ENCODE results near the gene MROH7. TPM values are rescaled to one million over a fixed set of nuclear protein-coding genes. Genes with fewer than 3 reads are reported as not detected.

The MROH7 gene
- total RNA-seq, 1 experiment from 2014 or later = 0.13 TPM

GRCh38 chr1:54743416-54744226, 102.0 kb downstream of the MROH7 start (continued):
- no peak for TF ChIP-seq ZBTB43 (CRISPR knock-in tag; IDR thresholded peaks at IDR 0.05)

GRCh38 chr1:54744696-54745095, 103.1 kb downstream of the MROH7 start:
- Mint-ChIP-seq H3K9me3 (peaks cover 6% of the 10 kb centered on the region), H3K27me3 (ENCODE audit: low read depth) (no peaks in the 10 kb centered on the region; the same call in 1 of the 2 replicates), H3K27ac (no peak overlapping the region), H3K4me3 (no peak overlapping the region), H3K4me1 (no peaks in the 10 kb centered on the region), H3K36me3 (peaks cover 21% of the 10 kb centered on the region)
- POLR2A ChIA-PET = no interaction called here
- CTCF ChIA-PET = no interaction called here
- DNase-seq (ENCODE audit: low spot score) (no peak), ATAC-seq (no peak)
- TF ChIP-seq ATF2 (CRISPR knock-in tag; IDR thresholded peaks at IDR 0.05; ENCODE audit: borderline replicate concordance, low read depth) = no peak
- TF ChIP-seq FOXK1 (CRISPR knock-in tag; IDR thresholded peaks at IDR 0.05) = no peak
- no peak for TF ChIP-seq JAZF1 (CRISPR knock-in tag; IDR thresholded peaks at IDR 0.05)
- TF ChIP-seq SOX15 (CRISPR knock-in tag; IDR thresholded peaks at IDR 0.05) = no peak
- TF ChIP-seq ATF1 (CRISPR knock-in tag; IDR thresholded peaks at IDR 0.05) = no peak
- TF ChIP-seq NR3C1 (CRISPR knock-in tag; conservative IDR thresholded peaks at IDR 0.05; ENCODE audit: low read depth) = no peak
- no peak for TF ChIP-seq HMGA2 (CRISPR knock-in tag; IDR thresholded peaks at IDR 0.05)
- TF ChIP-seq IRF1 (CRISPR knock-in tag; IDR thresholded peaks at IDR 0.05) = no peak
- TF ChIP-seq, protein P1, sequence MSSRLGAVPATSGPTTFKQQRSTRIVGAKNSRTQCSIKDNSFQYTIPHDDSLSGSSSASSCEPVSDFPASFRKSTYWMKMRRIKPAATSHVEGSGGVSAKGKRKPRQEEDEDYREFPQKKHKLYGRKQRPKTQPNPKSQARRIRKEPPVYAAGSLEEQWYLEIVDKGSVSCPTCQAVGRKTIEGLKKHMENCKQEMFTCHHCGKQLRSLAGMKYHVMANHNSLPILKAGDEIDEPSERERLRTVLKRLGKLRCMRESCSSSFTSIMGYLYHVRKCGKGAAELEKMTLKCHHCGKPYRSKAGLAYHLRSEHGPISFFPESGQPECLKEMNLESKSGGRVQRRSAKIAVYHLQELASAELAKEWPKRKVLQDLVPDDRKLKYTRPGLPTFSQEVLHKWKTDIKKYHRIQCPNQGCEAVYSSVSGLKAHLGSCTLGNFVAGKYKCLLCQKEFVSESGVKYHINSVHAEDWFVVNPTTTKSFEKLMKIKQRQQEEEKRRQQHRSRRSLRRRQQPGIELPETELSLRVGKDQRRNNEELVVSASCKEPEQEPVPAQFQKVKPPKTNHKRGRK (CRISPR knock-in tag; IDR thresholded peaks at IDR 0.05; ENCODE audit: borderline replicate concordance) = no peak
- TF ChIP-seq TP53 (CRISPR knock-in tag; IDR thresholded peaks at IDR 0.05) = no peak
- TF ChIP-seq CBFB (CRISPR knock-in tag; IDR thresholded peaks at IDR 0.05; ENCODE audit: low read depth) = no peak
- TF ChIP-seq TEAD1 (CRISPR knock-in tag; IDR thresholded peaks at IDR 0.05) = no peak
- TF ChIP-seq CREB1 (CRISPR knock-in tag; IDR thresholded peaks at IDR 0.05) = no peak
- no peak for TF ChIP-seq SMAD4 (CRISPR knock-in tag; IDR thresholded peaks at IDR 0.05)
- no peak for TF ChIP-seq ZNF317 (CRISPR knock-in tag; IDR thresholded peaks at IDR 0.05; ENCODE audit: borderline replicate concordance, low read depth)
- TF ChIP-seq NFE2L1 (CRISPR knock-in tag; IDR thresholded peaks at IDR 0.05) = no peak
- TF ChIP-seq ZNF425 (CRISPR knock-in tag; conservative IDR thresholded peaks at IDR 0.05) = no peak
- TF ChIP-seq, protein P2, sequence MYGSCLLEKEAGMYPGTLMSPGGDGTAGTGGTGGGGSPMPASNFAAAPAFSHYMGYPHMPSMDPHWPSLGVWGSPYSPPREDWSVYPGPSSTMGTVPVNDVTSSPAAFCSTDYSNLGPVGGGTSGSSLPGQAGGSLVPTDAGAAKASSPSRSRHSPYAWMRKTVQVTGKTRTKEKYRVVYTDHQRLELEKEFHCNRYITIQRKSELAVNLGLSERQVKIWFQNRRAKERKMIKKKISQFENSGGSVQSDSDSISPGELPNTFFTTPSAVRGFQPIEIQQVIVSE (CRISPR knock-in tag; IDR thresholded peaks at IDR 0.05; ENCODE audit: borderline replicate concordance) = no peak
- TF ChIP-seq ZNF219 (CRISPR knock-in tag; IDR thresholded peaks at IDR 0.05; ENCODE audit: borderline replicate concordance) = no peak
- TF ChIP-seq AR (CRISPR knock-in tag; IDR thresholded peaks at IDR 0.05) = no peak

Measured in WTC11 (cell line).